Lower lobe of right lung (tissue), 2 donors: ENCODE measurements around the gene SCO2. TPM values are rescaled to one million over a fixed set of nuclear protein-coding genes. Genes with fewer than 3 reads are reported as not detected.
"Not testable (repeated sequence)": the region's sequence is repeated elsewhere in the genome, so short reads cannot be mapped to it uniquely, and the experiment has no call there.

ENCODE experiments used
- ATAC-seq, 2 donors: fragments of 200-7000 bp; cut with Tn5 transposase; one replicate each; pipeline ENCODE4 v1.9.1; 2020 to 2022; ENCODE audit warnings: mild to moderate bottlenecking in 2 of 2, moderate library complexity in 2 of 2
- DNase-seq: peaks from one replicate; pipeline ENCODE4 v3.0.0-alpha.2; 2020
- H3K27ac ChIP-seq: fragments of 200-600 bp; one replicate; pipeline ENCODE4 v1.8.0; 2022
- H3K27me3 ChIP-seq: fragments of 200-600 bp; one replicate; pipeline ENCODE4 v1.8.0; 2022; ENCODE audit warnings: low read depth
- H3K36me3 ChIP-seq: fragments of 200-600 bp; one replicate; pipeline ENCODE4 v1.8.0; 2022; ENCODE audit warnings: mild to moderate bottlenecking
- H3K4me1 ChIP-seq: fragments of 200-600 bp; one replicate; pipeline ENCODE4 v1.8.0; 2022
- H3K4me3 ChIP-seq: fragments of 200-600 bp; one replicate; pipeline ENCODE4 v1.8.0; 2022; ENCODE audit warnings: mild to moderate bottlenecking
- H3K9me3 ChIP-seq: fragments of 200-600 bp; one replicate; pipeline ENCODE4 v1.8.0; 2022
- CTCF ChIP-seq: fragments of 200-600 bp; IDR thresholded peaks from one replicate; pipeline ENCODE4 v1.8.0; 2022; ENCODE audit warnings: antibody characterized with exemption, mild to moderate bottlenecking
- intact Hi-C: fragments of 100-400 bp; cut with DNase I; formaldehyde crosslinking; loops from one replicate; pipeline ENCODE4 v1.11.0; 2022
- total RNA-seq: library from RNA; stranded (reverse); fragmentation: NEBNext Ultra II Directional; extraction: Animal tissue kit (Norgen Biotek cat#: 25700); gene quantifications from one replicate; pipeline ENCODE4 v1.2.1, GENCODE V29; 2021
- donor health status: DM: no; HTN: yes; CAD: no; lungs with severe emphysema.

Gene SCO2
- total RNA-seq, 1 donor from 2014 or later, result 4.9 TPM

GRCh38 chr22:50523458-50523805 is 2.0 kb downstream of the SCO2 start:
- Histone ChIP-seq H3K36me3 (peaks cover 57% of the 10 kb centered on the region), H3K27ac (no peak overlapping the region), H3K4me3 (no peak overlapping the region), H3K27me3 (no peaks in the 10 kb centered on the region), H3K9me3 (no peaks in the 10 kb centered on the region), H3K4me1 (peaks cover 35% of the 10 kb centered on the region)
- no peak for DNase-seq
- TF ChIP-seq CTCF, result no peak
- intact Hi-C loops, result no loop called here
- no peak for ATAC-seq

- Histone ChIP-seq H3K27ac (no peak overlapping the region), H3K4me3 (no peak overlapping the region), H3K36me3 (peaks cover 62% of the 10 kb centered on the region), H3K27me3 (no peaks in the 10 kb centered on the region), H3K9me3 (no peaks in the 10 kb centered on the region), H3K4me1 (peaks cover 30% of the 10 kb centered on the region)
- DNase-seq (no peak), ATAC-seq (no peak)
- no peak for TF ChIP-seq CTCF
- intact Hi-C loops, result no loop called here
Measured at GRCh38 chr22:50522806-50523438, 2.5 kb downstream of the SCO2 start.

GRCh38 chr22:50522208-50522805 is 3.1 kb downstream of the SCO2 start:
- ATAC-seq, result no peak
- Histone ChIP-seq H3K4me3 (no peak overlapping the region), H3K4me1 (peaks cover 24% of the 10 kb centered on the region), H3K27me3 (no peaks in the 10 kb centered on the region), H3K27ac (no peak overlapping the region), H3K9me3 (no peaks in the 10 kb centered on the region), H3K36me3 (peaks cover 68% of the 10 kb centered on the region)
- TF ChIP-seq CTCF, result no peak
- intact Hi-C loops, result no loop called here
- no peak for DNase-seq

GRCh38 chr22:50521710-50522109 is 3.7 kb downstream of the SCO2 start:
- Histone ChIP-seq H3K27ac (no peak overlapping the region), H3K27me3 (no peaks in the 10 kb centered on the region), H3K9me3 (no peaks in the 10 kb centered on the region), H3K36me3 (peaks cover 74% of the 10 kb centered on the region), H3K4me1 (peaks cover 18% of the 10 kb centered on the region), H3K4me3 (no peak overlapping the region)
- ATAC-seq (no peak), DNase-seq (no peak)
- no peak for TF ChIP-seq CTCF
- intact Hi-C loops, result no loop called here

GRCh38 chr22:50520826-50521453 is 4.5 kb downstream of the SCO2 start:
- DNase-seq, result no peak
- no peak for ATAC-seq
- Histone ChIP-seq H3K4me1 (peaks cover 13% of the 10 kb centered on the region), H3K4me3 (no peak overlapping the region), H3K27me3 (no peaks in the 10 kb centered on the region), H3K36me3 (peaks cover 81% of the 10 kb centered on the region), H3K9me3 (no peaks in the 10 kb centered on the region), H3K27ac (no peak overlapping the region)
- intact Hi-C loops, result no loop called here
- no peak for TF ChIP-seq CTCF

- Histone ChIP-seq H3K36me3 (peaks cover 81% of the 10 kb centered on the region), H3K4me1 (peaks cover 13% of the 10 kb centered on the region)
- H3K27ac ChIP-seq, H3K4me3 ChIP-seq, DNase-seq, H3K9me3 ChIP-seq, intact Hi-C loops, ATAC-seq, H3K27me3 ChIP-seq: not testable (repeated sequence)
Measured at GRCh38 chr22:50520184-50520583, 5.2 kb downstream of the SCO2 start.
